Psoas muscle (tissue), 8 donors: Measurements from ENCODE around the gene INO80C. TPM values are rescaled to one million over a fixed set of nuclear protein-coding genes. Genes with fewer than 3 reads are reported as not detected.

ENCODE experiments used
- ATAC-seq, 4 donors: fragments of 200-7000 bp; cut with Tn5 transposase; one replicate each; pipeline ENCODE4 v1.9.1; 2020; ENCODE audit warnings: moderate library complexity in 3 of 4, mild to moderate bottlenecking in 2 of 4
- DNase-seq, 2 donors: peaks; one replicate each; pipeline ENCODE4 v3.0.0-alpha.2; 2020
- H3K27ac ChIP-seq: fragments of 200-600 bp; one replicate; pipeline ENCODE4 v1.8.0; 2022
- H3K27me3 ChIP-seq, 3 donors: fragments of 200-600 bp in 1 of 3; one replicate each; pipeline versions ENCODE4 v1.6.1 to v1.8.0; 2013 to 2022; ENCODE audit warnings: low read length in 2 of 3, mild to moderate bottlenecking in 2 of 3, moderate library complexity in 1 of 3; ENCODE audit not compliant: insufficient read depth in 3 of 3
- H3K36me3 ChIP-seq, 2 donors: fragments of 200-600 bp in 1 of 2; one replicate each; pipeline versions ENCODE4 v1.6.1 to v1.8.0; 2013 to 2022; ENCODE audit warnings: low read depth in 1 of 2, mild to moderate bottlenecking in 1 of 2, moderate library complexity in 1 of 2; ENCODE audit not compliant: insufficient read depth in 1 of 2
- H3K4me1 ChIP-seq: fragments of 200-600 bp; one replicate; pipeline ENCODE4 v1.8.0; 2022
- H3K4me3 ChIP-seq: fragments of 200-600 bp; one replicate; pipeline ENCODE4 v1.8.0; 2022; ENCODE audit warnings: mild to moderate bottlenecking
- H3K9me3 ChIP-seq: fragments of 200-600 bp; one replicate; pipeline ENCODE4 v1.8.0; 2022
- CTCF ChIP-seq: fragments of 200-600 bp; IDR thresholded peaks from one replicate; pipeline ENCODE4 v1.8.0; 2022; ENCODE audit warnings: antibody characterized with exemption
- WGBS, 3 donors: extraction: QIAGEN DNeasy Blood & Tissue Kit; methylation state at CpG; one replicate each; pipeline versions ENCODE4 v1.1.6 to v1.1.7; 2013; 5-methylcytosine and 5-hydroxymethylcytosine counted together
- intact Hi-C, 2 donors: fragments of 100-400 bp; cut with DNase I; formaldehyde crosslinking; loops; one replicate each; pipeline versions ENCODE4 v1.11.0 to v1.14.2; 2022
- polyA plus RNA-seq, 3 donors: library from polyadenylated mRNA; stranded (reverse); fragments of 200-250 nt; gene quantifications; one replicate each; pipeline ENCODE4 v1.2.3, GENCODE V29; 2013
- total RNA-seq, 4 donors: library from RNA; stranded (reverse); fragmentation: NEBNext Ultra II Directional in 2 of 4; extraction: Animal tissue kit (Norgen Biotek cat#: 25700) in 2 of 4; gene quantifications; one replicate each; pipeline versions ENCODE4 v1.2.1 to v1.2.4, GENCODE V29; 2021 to 2023
- donor health status: healthy with polysubstance abuse.
- donor health status: DM: no; HTN: no; CAD: no; lungs with moderate emphysema.
- donor health status: Bipolar disorder and iron deficiency.
- donor health status: healthy.
- donor health status: DM: yes; HTN: yes; CAD: no.
- donor health status: DM: no; HTN: no; CAD: no.
- donor health status: DM: no; HTN: no; CAD: no.
- donor health status: DM: yes; HTN: yes; CAD: no.

The INO80C gene
- total and polyA plus RNA-seq, 7 donors: 14.4 to 26.7 (median 21.1) TPM

GRCh38 chr18:35495536-35496314 is 2.0 kb downstream of the INO80C start:
- peaks cover 34% of the 10 kb centered on the region for H3K4me1 ChIP-seq
- ATAC-seq (no peak), DNase-seq (no peak)
- H3K36me3 ChIP-seq: no peaks in the 10 kb centered on the region
- no peak overlapping the region for H3K4me3 ChIP-seq
- H3K27me3 ChIP-seq: no peaks in the 10 kb centered on the region
- H3K27ac ChIP-seq: no peak overlapping the region
- WGBS, 3 donors: 88 to 92% (median 92%) methylated on average over 7 of the region's 7 CpGs
- no peak for TF ChIP-seq CTCF
- H3K9me3 ChIP-seq: no peaks in the 10 kb centered on the region
- intact Hi-C loops: no loop called here

GRCh38 chr18:35494251-35495220 is 3.2 kb downstream of the INO80C start:
- H3K36me3 ChIP-seq: no peaks in the 10 kb centered on the region
- intact Hi-C loops: no loop called here
- WGBS, 3 donors: 50 to 67% (median 53%) methylated on average over 8 of the region's 8 CpGs
- ATAC-seq (no peak), DNase-seq (no peak)
- H3K4me1 ChIP-seq: peaks cover 34% of the 10 kb centered on the region
- no peak for TF ChIP-seq CTCF
- H3K4me3 ChIP-seq: no peak overlapping the region
- H3K27ac ChIP-seq: no peak overlapping the region
- H3K9me3 ChIP-seq: no peaks in the 10 kb centered on the region
- H3K27me3 ChIP-seq: no peaks in the 10 kb centered on the region

- H3K27ac ChIP-seq: no peak overlapping the region
- H3K9me3 ChIP-seq: no peaks in the 10 kb centered on the region
- DNase-seq (no peak), ATAC-seq (no peak)
- H3K4me3 ChIP-seq: no peak overlapping the region
- intact Hi-C loops: no loop called here
- peaks cover 0 to 4% of the 10 kb centered on the region in 2 donors for H3K36me3 ChIP-seq
- peaks cover 31% of the 10 kb centered on the region for H3K4me1 ChIP-seq
- H3K27me3 ChIP-seq: no peaks in the 10 kb centered on the region
- no peak for TF ChIP-seq CTCF
- WGBS, 3 donors: 70 to 83% (median 79%) methylated on average over 5 of the region's 5 CpGs
Observed at GRCh38 chr18:35491700-35492077, 6.1 kb downstream of the INO80C start.

- DNase-seq: no peak
- TF ChIP-seq CTCF: no peak
- 68 to 74% (median 69%) methylated on average over 10 of the region's 10 CpGs for WGBS, 3 donors
- no peaks in the 10 kb centered on the region for H3K9me3 ChIP-seq
- no peak overlapping the region for H3K27ac ChIP-seq
- intact Hi-C loops: no loop called here
- peaks cover 0 to 4% of the 10 kb centered on the region in 2 donors for H3K36me3 ChIP-seq
- no peaks in the 10 kb centered on the region for H3K27me3 ChIP-seq
- no peak for ATAC-seq
- no peak overlapping the region for H3K4me3 ChIP-seq
- peaks cover 25% of the 10 kb centered on the region for H3K4me1 ChIP-seq
Observed at GRCh38 chr18:35490894-35491699, 6.7 kb downstream of the INO80C start.
